ENCODE data around the gene CRYBB3. TPM values are rescaled to one million over a fixed set of nuclear protein-coding genes. Genes with fewer than 3 reads are reported as not detected.
A peak's percentile ranks its signal among the peaks of the same experiment; 100 is the strongest.
"Not testable (repeated sequence)": the region's sequence is repeated elsewhere in the genome, so short reads cannot be mapped to it uniquely, and the experiment has no call there.

Gene CRYBB3
- total RNA-seq, 2 donors from 2014 or later = 0.48 to 0.72 TPM

DNA sequence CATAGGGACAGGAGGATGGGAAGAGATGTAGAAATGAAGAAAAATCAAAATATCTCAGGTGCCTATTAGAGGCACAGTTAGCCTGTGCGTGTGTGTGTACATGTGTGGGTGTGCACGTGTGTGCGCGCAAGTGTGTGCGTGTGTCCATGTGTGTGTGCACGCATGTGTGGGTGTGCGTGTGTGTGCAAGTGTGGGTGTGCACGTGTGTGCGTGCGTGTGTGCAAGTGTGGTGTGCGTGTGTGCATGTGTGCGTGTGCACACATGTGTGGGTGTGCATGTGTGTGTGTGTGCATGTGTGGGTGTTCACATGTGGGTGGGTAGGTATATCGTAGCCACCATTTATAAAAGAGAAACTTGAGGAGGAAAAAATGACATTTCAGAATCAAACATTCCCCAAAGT is 29.2 kb downstream of the CRYBB3 start:
- H3K9ac ChIP-seq (ENCODE audit: low read depth in 2 of 2, low read length in 2 of 2) = no peak overlapping the region
- intact Hi-C loops (cut with DNase I) = no loop called here
- TF ChIP-seq, protein P1, sequence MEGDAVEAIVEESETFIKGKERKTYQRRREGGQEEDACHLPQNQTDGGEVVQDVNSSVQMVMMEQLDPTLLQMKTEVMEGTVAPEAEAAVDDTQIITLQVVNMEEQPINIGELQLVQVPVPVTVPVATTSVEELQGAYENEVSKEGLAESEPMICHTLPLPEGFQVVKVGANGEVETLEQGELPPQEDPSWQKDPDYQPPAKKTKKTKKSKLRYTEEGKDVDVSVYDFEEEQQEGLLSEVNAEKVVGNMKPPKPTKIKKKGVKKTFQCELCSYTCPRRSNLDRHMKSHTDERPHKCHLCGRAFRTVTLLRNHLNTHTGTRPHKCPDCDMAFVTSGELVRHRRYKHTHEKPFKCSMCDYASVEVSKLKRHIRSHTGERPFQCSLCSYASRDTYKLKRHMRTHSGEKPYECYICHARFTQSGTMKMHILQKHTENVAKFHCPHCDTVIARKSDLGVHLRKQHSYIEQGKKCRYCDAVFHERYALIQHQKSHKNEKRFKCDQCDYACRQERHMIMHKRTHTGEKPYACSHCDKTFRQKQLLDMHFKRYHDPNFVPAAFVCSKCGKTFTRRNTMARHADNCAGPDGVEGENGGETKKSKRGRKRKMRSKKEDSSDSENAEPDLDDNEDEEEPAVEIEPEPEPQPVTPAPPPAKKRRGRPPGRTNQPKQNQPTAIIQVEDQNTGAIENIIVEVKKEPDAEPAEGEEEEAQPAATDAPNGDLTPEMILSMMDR (IDR thresholded peaks at IDR 0.05) = no peak

GRCh38 chr22:25230760-25231159 is 31.1 kb downstream of the CRYBB3 start:
- H3K4me3 ChIP-seq; DNase-seq; H3K36me3 ChIP-seq; H3K9me3 ChIP-seq; H3K4me1 ChIP-seq; H3K27ac ChIP-seq; H3K27me3 ChIP-seq; intact Hi-C loops (cut with DNase I); H3K9ac ChIP-seq (ENCODE audit: low read depth in 2 of 2, low read length in 2 of 2): not testable (repeated sequence)

More for the DNA sequence above, 29.2 kb downstream of the CRYBB3 start:
- Histone ChIP-seq H3K4me1 (no peaks in the 10 kb centered on the region), H3K9me3 (no peaks in the 10 kb centered on the region), H3K36me3 (no peaks in the 10 kb centered on the region), H3K4me3 (no peak overlapping the region), H3K27me3 (no peaks in the 10 kb centered on the region), H3K27ac (no peak overlapping the region)
- no peak for DNase-seq

DNA sequence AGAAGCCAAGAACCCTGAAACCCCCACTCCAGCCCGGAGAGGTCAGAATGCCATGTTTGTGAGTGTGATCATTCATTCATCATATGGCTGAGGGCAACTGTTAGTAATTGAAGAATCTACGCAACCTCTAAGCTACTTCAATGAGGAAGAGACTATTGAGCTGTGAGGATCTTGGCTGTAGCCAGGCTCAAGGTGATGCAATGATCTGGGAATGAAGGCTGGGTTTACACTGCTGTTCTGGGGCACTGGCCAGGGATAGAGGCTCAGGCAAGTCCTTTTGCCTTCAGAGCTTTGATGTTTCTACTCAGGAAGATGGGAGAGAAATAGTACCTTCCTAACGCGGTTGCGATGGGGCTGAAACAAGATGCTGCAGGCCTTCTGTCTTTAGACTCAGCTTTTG is 32.6 kb downstream of the CRYBB3 start:
- Histone ChIP-seq H3K4me1 (no peaks in the 10 kb centered on the region), H3K36me3 (no peaks in the 10 kb centered on the region), H3K27me3 (no peaks in the 10 kb centered on the region), H3K9me3 (no peaks in the 10 kb centered on the region), H3K4me3 (no peak overlapping the region), H3K9ac (ENCODE audit: low read depth in 2 of 2, low read length in 2 of 2) (no peak overlapping the region), H3K27ac (no peak overlapping the region)
- TF ChIP-seq, protein P1 (IDR thresholded peaks at IDR 0.05) = no peak
- intact Hi-C loops (cut with DNase I) = no loop called here
- no peak for DNase-seq

DNA sequence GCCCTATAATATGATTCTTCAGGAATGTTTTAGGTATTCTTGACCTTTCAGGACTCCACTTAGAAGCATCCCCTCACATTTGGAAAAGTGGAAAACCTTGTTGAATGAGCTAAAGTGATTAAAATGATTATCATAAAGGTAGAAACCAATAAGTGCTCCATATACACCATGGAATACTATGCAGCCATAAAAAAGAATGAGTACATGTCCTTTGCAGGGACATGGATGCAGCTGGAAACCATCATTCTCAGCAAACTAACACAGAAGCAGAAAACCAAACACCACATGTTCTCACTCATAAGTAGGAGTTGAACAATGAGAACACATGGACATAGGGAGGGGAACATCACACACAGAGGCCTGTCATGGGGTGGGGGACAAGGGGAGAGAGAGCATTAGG is 34.0 kb downstream of the CRYBB3 start:
- H3K4me1 ChIP-seq; DNase-seq; intact Hi-C loops (cut with DNase I); H3K27me3 ChIP-seq; H3K9me3 ChIP-seq; H3K9ac ChIP-seq (ENCODE audit: low read depth in 2 of 2, low read length in 2 of 2); H3K4me3 ChIP-seq; H3K27ac ChIP-seq; H3K36me3 ChIP-seq: not testable (repeated sequence)

DNA sequence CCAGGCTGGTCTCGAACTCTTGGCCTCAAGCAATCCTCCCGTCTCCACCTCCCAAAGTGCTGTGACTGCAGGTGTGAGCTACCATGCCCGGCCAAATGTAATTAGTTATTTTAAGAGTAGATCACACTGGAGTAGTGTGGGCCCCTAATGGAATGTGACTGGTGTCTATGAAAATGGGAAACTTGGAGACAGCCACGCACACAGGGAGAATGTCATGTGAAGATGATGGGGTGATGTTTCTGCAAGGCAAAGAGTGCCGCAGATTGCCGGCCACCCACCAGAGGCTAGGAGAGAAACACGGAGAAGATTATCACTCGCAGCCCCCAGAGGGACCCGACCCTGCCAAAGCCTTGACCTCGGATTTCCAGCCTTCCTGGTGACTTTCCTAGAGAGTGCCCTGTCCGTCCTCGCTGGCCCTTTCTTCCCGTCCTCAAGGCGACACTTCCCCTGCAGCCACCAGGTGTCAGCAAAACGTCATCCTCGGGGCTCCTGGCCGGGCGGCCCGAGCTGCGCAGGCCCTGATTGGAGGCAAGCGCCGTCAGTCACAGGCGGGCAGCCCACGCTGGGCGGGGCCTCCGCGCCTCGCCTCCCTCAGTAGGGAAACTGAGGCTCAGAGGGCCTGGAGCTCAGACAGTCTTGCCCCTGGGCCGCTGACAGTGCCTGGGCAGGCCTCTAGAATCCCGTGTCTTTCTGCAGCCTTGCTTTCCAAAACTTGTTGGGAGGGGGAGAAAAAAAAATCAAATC is 36.1 kb downstream of the CRYBB3 start:
- intact Hi-C loops (cut with DNase I) = loop anchor here (5.0 kb wide), 1 partner anchor 537 kb away; no protein-coding TSS in a partner anchor
- Histone ChIP-seq H3K9ac (ENCODE audit: low read depth in 2 of 2, low read length in 2 of 2) (no peak overlapping the region), H3K27ac (no peak overlapping the region), H3K27me3 (no peaks in the 10 kb centered on the region), H3K4me1 (no peaks in the 10 kb centered on the region), H3K9me3 (no peaks in the 10 kb centered on the region), H3K4me3 (no peak overlapping the region), H3K36me3 (no peaks in the 10 kb centered on the region)
- TF ChIP-seq, protein P1 (IDR thresholded peaks at IDR 0.05) = peak; percentile 38
- DNase-seq = peak; percentile 83

- intact Hi-C loops (cut with DNase I) = loop anchor here (5.0 kb wide), 1 partner anchor 536 kb away; no protein-coding TSS in a partner anchor
- no peak overlapping the region for H3K27ac ChIP-seq
- H3K36me3 ChIP-seq = no peaks in the 10 kb centered on the region
- H3K9ac ChIP-seq (ENCODE audit: low read depth in 2 of 2, low read length in 2 of 2) = no peak overlapping the region
- no peaks in the 10 kb centered on the region for H3K9me3 ChIP-seq
- H3K4me3 ChIP-seq = no peak overlapping the region
- TF ChIP-seq, protein P1 (IDR thresholded peaks at IDR 0.05) = no peak
- no peaks in the 10 kb centered on the region for H3K4me1 ChIP-seq
- H3K27me3 ChIP-seq = no peaks in the 10 kb centered on the region
- no peak for DNase-seq
Measured at GRCh38 chr22:25236417-25236816, 36.8 kb downstream of the CRYBB3 start.
